ENCODE results near the gene LCN1.
"Not testable (repeated sequence)": the region's sequence is repeated elsewhere in the genome, so short reads cannot be mapped to it uniquely, and the experiment has no call there.

Gene LCN1

GRCh38 chr9:135522137-135522877 is 1.1 kb downstream of the LCN1 start:
- ATAC-seq: no peak
- DNase-seq: no peak

DNA sequence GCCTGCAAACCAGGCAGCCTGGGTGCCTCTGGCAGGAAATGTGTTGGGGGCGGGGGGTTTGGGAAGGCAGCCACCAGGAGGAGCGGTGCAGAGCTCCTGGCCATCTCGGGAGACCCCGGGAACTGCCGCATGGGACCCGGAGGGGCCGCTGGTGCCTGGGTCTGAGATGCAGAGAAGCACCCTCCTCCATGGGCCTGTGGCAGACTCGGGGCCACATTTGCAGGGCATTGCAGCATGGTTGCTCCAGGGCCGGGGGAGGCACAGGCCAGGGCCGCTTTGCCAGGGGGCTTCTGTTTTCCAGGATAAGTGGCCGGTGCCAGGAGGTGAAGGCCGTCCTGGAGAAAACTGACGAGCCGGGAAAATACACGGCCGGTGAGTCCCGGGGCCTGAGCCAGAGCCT is 1.7 kb downstream of the LCN1 start:
- no peak for DNase-seq
- no peak for ATAC-seq

DNA sequence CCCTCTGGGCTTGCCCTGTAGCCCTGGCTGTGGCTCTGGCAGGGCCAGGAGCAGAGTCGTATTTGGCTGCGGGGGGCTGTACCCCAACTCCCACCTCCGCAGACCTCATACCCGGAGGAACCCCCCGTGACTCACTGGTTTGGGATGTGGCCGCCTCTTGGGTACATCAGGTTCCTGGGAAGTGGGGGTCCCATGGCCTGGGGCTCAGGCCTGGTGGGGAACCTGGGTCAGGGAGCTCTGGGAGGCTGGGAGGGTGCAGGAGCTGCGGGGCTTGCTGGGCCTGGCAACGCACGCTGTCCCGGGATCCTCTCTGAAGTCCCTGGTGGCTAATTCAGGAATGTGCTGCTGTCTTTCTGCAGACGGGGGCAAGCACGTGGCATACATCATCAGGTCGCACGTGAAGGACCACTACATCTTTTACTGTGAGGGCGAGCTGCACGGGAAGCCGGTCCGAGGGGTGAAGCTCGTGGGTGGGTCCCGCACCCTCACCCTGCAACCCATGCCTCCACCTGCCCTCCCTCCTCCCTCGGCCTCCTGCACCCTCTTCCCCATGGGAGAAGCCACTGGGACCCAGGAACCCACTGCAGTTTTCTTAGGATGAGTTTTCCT is 2.4 kb downstream of the LCN1 start:
- ATAC-seq: no peak

GRCh38 chr9:135524130-135524861 is 3.1 kb downstream of the LCN1 start:
- DNase-seq (no peak), ATAC-seq (no peak)

More for the DNA sequence above, 2.4 kb downstream of the LCN1 start:
- DNase-seq: no peak

DNA sequence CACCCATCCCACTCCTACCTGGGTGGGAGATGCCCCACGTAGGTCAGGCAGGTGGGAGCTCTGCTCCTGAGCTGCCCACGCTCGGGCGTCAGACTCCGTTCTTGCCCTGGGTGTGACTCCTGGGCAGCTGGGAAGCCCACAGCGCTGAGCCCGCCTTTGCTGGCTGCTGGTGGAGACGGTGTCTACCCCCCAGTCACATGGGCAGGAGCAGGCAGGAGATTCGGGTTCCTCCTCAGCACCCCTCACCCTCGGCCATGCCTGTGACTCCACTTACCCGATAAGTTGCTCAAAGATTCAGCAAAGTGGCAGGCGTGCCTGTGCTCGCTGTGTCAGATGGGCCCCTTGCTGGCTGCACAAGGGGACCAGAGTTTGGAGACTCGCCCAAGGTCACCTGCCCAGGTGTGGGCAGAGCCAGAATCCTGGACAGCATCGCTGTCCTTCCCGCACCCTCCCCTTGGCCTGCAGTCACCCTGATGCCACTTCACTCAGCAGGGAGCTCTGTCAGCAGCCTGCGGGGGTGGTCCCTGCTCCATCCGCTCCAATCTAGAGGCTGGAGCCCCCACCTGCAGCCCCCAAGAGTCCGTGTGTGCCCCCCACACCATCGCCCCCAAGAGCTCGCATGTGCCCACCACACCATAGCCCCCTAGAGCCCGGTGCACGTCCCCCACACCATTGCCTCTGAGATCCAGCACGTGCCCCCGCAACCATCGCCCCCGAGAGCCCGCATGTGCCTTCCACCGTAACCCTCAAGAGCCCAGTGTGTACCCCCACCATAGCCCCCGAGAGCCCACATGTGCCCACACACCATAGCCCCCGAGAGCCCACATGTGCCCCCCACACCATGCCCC is 4.2 kb downstream of the LCN1 start:
- ATAC-seq: no peak

DNA sequence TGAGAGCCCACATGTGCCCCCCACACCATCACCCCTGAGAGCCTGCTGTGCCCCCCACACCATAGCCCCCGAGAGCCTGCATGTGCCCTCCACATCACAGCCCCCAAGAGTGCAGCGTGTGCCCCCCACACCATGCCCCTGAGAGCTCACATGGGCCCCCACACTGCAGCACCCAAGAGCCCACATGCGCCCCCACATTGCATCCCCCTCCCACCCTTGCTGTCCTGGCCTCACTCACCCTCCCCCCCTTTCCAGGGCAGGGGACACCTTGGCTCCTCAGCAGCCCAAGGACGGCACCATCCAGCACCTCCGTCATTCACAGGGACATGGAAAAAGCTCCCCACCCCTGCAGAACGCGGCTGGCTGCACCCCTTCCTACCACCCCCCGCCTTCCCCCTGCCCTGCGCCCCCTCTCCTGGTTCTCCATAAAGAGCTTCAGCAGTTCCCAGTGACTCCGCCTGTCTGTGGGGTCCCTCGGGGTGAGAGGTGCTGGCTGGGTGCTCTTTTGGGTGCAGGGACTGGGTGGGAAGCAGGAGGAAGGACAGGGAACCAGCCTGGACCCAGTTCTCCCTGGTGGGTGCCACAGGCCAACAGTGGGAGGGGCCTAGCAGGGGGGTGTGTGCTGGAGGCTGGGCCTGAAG is 5.0 kb downstream of the LCN1 start:
- ATAC-seq: no peak
- no peak for DNase-seq

More for the DNA sequence above, 4.2 kb downstream of the LCN1 start:
- DNase-seq: no peak

DNA sequence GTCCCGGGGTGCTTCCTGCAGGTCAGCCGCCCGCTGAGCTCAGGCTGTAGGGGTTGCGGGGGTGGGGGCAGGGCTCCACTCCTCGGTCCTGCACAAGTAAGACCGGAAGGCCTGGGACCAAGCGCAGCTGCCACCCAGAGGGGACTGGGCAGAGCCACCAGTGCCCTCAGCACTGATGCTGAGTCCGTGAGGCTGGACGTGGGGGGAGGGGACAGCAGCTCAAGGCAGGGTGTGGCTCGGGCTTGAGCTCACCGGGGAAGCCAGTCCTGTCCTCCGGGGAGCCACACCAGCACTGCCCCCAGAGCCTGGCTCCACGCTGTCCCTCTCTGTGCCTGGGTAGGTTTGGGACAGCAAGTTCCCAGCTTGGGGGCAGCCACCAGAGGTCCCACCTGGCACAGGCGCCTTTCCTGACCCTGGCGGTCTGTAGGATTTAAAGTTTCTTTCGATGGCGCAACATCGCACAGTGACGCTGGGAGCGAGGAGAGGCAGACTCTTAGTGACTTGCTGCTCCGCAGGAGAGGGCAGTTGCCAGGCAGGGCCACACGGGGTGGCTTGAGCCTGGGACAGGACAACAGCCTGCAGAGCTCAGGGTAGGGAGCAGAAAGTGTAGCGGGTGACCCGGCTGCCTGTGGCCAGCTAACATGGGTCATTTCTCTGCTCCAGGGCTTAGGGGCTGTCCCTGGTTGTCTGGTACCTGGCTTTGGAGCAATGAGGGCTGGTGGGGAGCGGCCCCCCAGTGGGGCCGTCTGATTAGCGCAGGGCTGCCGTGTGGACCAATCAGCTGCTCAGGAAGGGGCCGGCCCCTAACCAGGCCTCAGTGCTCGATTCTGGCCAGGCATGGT is 5.7 kb downstream of the LCN1 start:
- DNase-seq (no peak), ATAC-seq (no peak)

GRCh38 chr9:135528842-135529435 is 7.7 kb downstream of the LCN1 start:
- ATAC-seq, DNase-seq: not testable (repeated sequence)

GRCh38 chr9:135530146-135530545 is 8.9 kb downstream of the LCN1 start:
- ATAC-seq (no peak), DNase-seq (no peak)

- ATAC-seq (no peak), DNase-seq (no peak)
Observed at GRCh38 chr9:135531096-135531495, 9.9 kb downstream of the LCN1 start.

GRCh38 chr9:135533113-135533512 is 11.9 kb downstream of the LCN1 start:
- DNase-seq (no peak), ATAC-seq (no peak)

GRCh38 chr9:135533674-135534073 is 12.4 kb downstream of the LCN1 start:
- no peak for ATAC-seq
- DNase-seq: no peak

DNA sequence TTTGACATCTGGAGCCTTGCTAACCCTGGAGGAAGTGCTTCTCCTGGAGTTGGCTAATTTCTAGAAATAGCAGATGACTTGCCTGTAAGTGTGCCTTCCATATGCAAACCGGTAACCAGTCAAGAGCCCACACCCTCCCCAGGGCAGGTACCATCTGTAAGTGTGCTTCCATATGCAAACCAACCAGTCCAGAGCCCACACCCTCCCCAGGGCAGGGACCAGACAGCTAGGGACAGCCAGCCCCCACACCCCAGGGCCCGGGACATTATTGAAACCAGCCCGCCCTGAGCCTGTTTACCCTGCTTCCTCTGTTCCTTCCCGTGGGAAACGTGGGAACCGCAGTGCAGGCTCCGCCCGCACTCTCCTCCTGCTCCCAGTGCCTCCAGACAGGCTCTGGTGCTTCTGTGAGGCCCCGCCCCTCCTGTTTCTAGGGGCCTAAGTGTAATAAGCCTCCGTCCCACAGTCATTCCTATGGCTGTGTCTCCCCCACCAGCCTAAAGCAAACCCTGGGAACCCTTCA is 13.0 kb downstream of the LCN1 start:
- not testable (repeated sequence) for DNase-seq, ATAC-seq

DNA sequence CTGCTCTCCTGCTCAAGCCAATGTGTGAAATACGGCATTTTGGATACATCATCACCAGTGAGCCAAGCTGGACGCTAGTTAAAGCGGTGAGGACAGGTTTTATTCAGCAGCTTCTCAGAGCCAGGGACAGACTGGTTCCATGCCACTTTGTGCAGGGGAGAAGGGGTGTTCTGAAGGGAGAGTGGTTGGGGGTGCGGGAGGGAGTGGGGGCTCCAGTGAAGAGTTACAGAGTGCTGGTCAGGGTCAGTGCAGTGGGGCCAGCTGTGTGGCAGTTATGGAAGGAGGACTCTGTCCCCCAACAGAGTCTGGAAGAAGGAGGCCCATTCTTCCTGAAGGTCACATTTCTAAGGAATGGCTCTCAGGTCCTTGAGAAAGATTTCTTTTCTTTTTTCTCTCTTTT is 13.6 kb downstream of the LCN1 start:
- not testable (repeated sequence) for ATAC-seq

DNA sequence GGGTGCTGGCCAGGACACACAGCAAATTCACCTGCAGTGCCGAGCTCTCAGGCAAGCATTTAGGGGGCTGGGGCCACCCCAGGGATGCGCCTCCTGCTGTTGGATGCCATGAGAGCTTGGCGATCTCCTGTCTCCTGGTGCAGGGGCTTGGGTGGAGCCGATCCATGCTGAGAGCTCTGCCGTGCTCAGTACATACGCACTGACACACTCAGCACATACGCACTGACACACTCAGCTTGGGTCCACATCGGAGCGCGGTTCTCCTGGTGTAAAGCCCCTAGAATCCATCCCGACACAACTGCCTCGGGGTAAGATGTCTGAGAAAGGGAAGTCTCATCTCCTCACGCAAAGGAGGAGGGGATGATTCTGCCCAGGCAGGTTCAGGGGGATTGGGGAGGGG is 14.4 kb downstream of the LCN1 start:
- not testable (repeated sequence) for ATAC-seq, DNase-seq

More for the DNA sequence above, 13.6 kb downstream of the LCN1 start:
- DNase-seq: not testable (repeated sequence)

GRCh38 chr9:135536216-135536615 is 15.0 kb downstream of the LCN1 start:
- ATAC-seq (no peak), DNase-seq (no peak)

DNA sequence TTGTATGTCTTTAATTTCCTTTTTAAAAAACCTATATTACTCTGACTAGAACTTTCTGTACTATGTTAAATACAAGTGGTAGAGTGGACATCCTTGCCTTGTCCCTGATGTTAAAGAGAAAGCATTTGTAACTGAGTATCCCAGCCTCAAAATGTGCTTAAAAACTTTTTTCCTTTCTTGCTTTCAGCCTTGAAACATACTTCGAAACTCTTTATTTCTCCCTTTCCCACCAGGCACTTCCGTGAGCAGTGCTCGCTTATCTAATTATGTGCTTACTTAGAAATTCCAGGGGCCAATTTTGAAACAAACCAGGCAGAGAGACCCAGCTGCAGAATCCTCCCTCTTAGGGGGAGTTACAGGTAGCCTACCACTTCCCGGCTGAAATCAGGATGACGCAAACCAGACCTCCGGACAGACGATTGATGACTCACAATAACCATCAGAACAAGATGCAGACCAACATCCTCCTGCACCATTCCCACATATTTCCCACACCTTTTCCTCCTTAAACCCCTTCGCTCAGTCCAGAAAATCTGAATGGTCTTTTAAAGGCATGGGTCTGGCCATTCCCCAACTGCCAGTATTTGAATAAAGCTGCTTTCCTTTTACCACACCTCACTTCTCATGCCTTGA is 22.1 kb downstream of the LCN1 start:
- not testable (repeated sequence) for DNase-seq, ATAC-seq

DNA sequence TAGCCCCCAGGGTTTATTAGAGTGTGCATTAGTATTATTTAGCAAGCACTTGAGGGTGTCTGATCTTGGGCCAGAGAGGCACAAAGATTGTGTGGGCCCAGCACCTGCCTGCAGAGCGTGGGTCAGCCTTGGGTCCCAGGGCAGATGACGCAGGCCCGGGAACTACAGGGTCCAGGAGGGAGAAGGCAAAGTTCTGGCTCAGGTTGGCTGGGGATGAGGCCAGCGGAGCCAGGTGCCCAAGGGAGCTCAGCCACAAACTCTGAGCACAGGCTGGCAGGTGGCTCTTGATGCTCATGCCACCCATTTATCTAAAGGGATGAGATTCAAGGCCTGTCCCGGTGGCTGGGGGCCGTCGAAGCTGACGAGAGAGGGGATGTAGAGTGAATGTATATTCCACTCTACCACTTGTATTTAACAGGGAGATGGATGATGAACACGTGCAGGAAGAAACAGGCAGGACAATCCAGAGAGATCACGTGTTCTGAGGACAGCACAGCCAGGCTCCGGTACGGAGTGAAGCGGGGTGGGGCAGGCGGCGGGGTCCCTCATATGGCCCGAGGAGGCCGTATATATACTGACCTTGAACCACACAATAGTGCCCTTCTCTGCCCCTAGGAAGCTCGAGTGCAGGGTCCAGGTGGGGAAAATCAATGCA is 23.9 kb downstream of the LCN1 start:
- no peak for ATAC-seq
- DNase-seq: no peak

DNA sequence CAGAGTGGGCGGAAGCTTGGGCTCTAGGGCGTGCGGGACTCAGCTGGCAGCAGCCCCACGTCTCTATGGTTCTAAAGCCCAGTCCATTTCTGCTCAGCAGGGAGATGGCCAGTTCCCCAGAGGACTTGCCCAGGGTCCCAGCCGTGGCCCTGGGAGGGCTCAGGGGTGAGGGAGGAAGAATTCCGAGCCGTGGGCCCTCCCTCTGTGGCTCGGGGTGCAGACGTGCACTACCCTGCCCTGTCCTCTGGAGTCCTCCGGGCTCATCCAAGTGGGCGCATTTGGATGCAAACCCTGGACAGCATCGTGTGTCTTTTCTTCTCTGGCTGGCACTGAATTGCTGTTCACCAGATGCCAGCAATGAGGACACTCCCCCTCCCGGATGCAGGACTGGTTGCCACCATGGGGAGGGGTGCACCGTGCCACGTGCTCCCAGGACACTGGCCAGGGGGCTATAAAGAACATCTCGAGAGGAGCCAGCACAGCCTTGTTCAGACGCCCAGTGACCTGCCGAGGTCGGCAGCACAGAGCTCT is 24.5 kb downstream of the LCN1 start, which contains the start of gene OBP2A:
OBP2A (plus strand) TSS at position 481 of the 531 bp plus-strand sequence. CDS start 55 bp downstream, outside the sequence.
- not testable (repeated sequence) for ATAC-seq, DNase-seq
